Omental fat pad (tissue), 4 donors: ENCODE measurements around the gene EIF5. TPM values are rescaled to one million over a fixed set of nuclear protein-coding genes. Genes with fewer than 3 reads are reported as not detected.

Experiments used
- ATAC-seq: fragments of 150-250 bp; one replicate; pipeline ENCODE4 v1.9.1; 2016; ENCODE audit warnings: mild to moderate bottlenecking, moderate library complexity; ENCODE audit not compliant: low FRiP score
- DNase-seq: peaks from one replicate; pipeline ENCODE4 v3.0.0-alpha.2; 2019; ENCODE audit warnings: low spot score
- CTCF ChIP-seq, 3 donors: fragments of 450-650 bp; IDR thresholded peaks; one replicate each; pipeline ENCODE4 v1.5.1; 2016 to 2017; ENCODE audit warnings: antibody characterized with exemption in 3 of 3, mild to moderate bottlenecking in 3 of 3, moderate library complexity in 2 of 3
- small RNA-seq: library from RNA; depleted of rRNA; stranded (forward); fragments of <200 nt; gene quantifications from one replicate; pipeline ENCODE3, GENCODE V24; 2016
- total RNA-seq, 4 donors: library from RNA; depleted of rRNA; stranded (reverse); fragments of >200 nt; gene quantifications; one replicate each; pipeline ENCODE4 v1.1.0, GENCODE V29; 2016

Gene EIF5
- total RNA-seq, 4 donors from 2014 or later, result 157 to 399 (median 292) TPM

- no peak for DNase-seq
- no peak for TF ChIP-seq CTCF (IDR thresholded peaks at IDR 0.05)
- ATAC-seq, result peak; percentile 53
These were observed 57.0 kb downstream of the EIF5 start for GRCh38 chr14:103391048-103391447.

- ATAC-seq (no peak), DNase-seq (no peak)
- TF ChIP-seq CTCF (IDR thresholded peaks at IDR 0.05), result no peak
These were observed 58.1 kb downstream of the EIF5 start for GRCh38 chr14:103392106-103392505.

- DNase-seq (no peak), ATAC-seq (no peak)
- no peak for TF ChIP-seq CTCF (IDR thresholded peaks at IDR 0.05)
These were observed 58.5 kb downstream of the EIF5 start for GRCh38 chr14:103392572-103392971.

DNA sequence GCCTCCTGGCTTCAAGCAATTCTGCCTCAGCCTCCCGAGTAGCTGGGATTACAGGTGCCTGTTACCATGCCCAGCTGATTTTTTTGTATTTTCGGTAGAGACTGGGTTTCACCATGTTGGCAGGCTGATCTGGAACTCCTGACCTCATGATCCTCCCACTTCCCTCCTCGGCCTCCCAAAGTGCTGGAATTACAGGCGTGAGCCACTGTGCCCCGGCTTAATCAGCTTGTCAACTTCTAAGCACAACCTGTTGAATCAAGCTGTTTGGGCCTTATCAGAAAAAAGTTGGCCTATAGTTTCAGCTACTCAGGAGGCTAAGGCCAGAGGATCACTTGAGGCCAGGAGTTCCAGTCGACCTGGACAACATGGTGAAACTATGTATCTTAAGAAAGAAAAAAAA lies 59.0 kb downstream of the EIF5 start:
- no peak for ATAC-seq
- no peak for DNase-seq
- TF ChIP-seq CTCF (IDR thresholded peaks at IDR 0.05), result no peak

DNA sequence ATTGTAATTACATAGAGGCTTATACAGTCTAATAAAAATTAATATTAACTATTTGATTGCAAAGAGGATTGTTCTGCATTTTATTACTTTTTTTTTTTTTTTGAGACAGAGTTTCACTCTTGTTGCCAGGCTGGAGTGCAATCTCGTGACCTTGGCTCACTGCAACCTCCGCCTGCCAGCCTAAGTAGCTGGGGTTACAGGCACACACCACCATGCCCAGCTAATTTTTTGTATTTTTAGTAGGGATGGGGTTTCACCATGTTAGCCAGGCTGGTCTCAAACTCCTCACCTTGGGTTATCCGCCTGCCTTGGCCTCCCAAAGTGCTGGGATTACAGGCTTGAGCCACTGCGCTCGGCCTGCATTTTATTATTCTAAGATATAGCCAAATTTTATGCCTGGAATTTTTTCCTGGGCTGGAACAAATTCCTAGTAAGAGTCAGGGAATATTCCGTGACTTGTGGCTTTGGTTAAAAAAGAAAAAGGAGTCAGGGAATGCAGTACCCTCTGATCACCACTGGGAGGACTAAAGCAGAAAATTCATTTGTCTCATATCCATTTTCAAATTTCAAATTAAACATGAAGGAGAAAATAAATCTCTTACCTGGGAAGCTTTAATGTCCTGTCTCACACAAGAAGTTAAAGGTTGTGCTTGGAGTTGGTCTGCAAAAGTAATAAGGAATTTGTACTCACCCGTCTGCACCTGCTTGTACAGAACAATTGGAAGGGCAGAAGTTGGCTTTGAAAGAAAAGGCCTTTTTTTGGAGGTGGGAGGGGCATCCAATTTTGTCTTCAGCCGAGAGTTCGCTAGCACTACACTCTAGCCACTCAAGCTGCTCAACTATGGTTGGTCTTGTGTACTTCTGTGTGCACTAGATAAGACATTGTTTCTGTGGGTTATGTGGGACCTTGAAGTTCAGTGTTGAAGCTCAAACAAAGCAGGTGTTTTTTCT lies 59.9 kb downstream of the EIF5 start:
- TF ChIP-seq CTCF (IDR thresholded peaks at IDR 0.05), result peak in 2 of 3 donors; percentile 14 to 69
- DNase-seq (no peak), ATAC-seq (peak; percentile 36)

Small RNA genes within 50 kb of the gene (small RNA-seq; reads per million reads assigned to genes)
- 32.0 reads per million, percentile 94 among the genes with 10 or more reads in this experiment for gene SNORA28

Other genes with a start within 250 kb of the EIF5 start
- gene EXOC3L4, start 239.5 kb upstream of the EIF5 start, total RNA-seq, result 1 to 10 TPM in 2 of 4 donors, under 1 TPM in 1, not detected in 1; 0.93 to 5.2 (median 1.3) TPM
- 100 to 1,000 TPM in 3 of 4 donors, 10 to 100 TPM in 1; 56.0 to 215 (median 144) TPM for gene TNFAIP2, start 210.8 kb upstream of the EIF5 start, total RNA-seq
- 100 to 1,000 TPM in 3 of 4 donors, 10 to 100 TPM in 1; 78.8 to 133 (median 121) TPM for gene MARK3, start 51.2 kb downstream of the EIF5 start, total RNA-seq
- gene CKB, start 188.6 kb downstream of the EIF5 start, total RNA-seq, result 100 to 1,000 TPM; 173 to 275 (median 217) TPM
- gene TRMT61A, start 195.0 kb downstream of the EIF5 start, total RNA-seq, result 10 to 100 TPM; 12.4 to 36.0 (median 15.1) TPM
- 10 to 100 TPM; 29.2 to 51.2 (median 42.9) TPM for gene BAG5, start 228.4 kb downstream of the EIF5 start, total RNA-seq
- gene COA8, start 228.7 kb downstream of the EIF5 start, total RNA-seq, result 10 to 100 TPM; 15.3 to 61.5 (median 27.5) TPM